HCT116 (cell line): ENCODE measurements around the gene IGLL1. TPM values are rescaled to one million over a fixed set of nuclear protein-coding genes. Genes with fewer than 3 reads are reported as not detected.

Source experiments
- ATAC-seq: fragments of 200-7000 bp; cut with Tn5 transposase; 2 replicates; pipeline ENCODE4 v1.9.1; 2020; ENCODE audit warnings: mild to moderate bottlenecking, moderate library complexity
- BruUV-seq: library from RNA; stranded (reverse); fragments of 400-500 nt; replicated peaks from 2 replicates; lab custom pipeline; 2021; lab: Mats Ljungman, UMichigan
- CTCF ChIA-PET: fragments of 300-600 bp; sonication (Branson Sonifier 250); formaldehyde crosslinking; loops from one replicate; lab custom pipeline; 2021; ENCODE audit warnings: antibody characterized with exemption; lab: Charles Lee
- POLR2A ChIA-PET: fragments of 300-600, 350-600 bp; sonication (Branson Sonifier 250); formaldehyde crosslinking; loops from one replicate; lab custom pipeline; 2021; ENCODE audit warnings: antibody characterized with exemption; lab: Charles Lee
- RAD21 ChIA-PET, 2 experiments: fragments of 300-600 bp; sonication (Branson Sonifier 250); formaldehyde crosslinking; loops; one replicate each; lab custom pipeline; 2023; ENCODE audit warnings: low total read pairs in 2 of 2; ENCODE audit not compliant: uncharacterized antibody in 2 of 2, unreplicated experiment in 2 of 2, low non-redundant PET in 1 of 2; lab: Charles Lee
- DNase-seq: peaks from one replicate; pipeline ENCODE4 v3.0.0-alpha.2; 2010; ENCODE audit warnings: low read depth, low spot score
- H2AFZ ChIP-seq: fragments of 200-600 bp; shearing (Covaris generic), sonication (generic); 2 replicates; pipeline ENCODE4 v1.6.1; 2017; ENCODE audit warnings: low read depth, mixed run types, mixed read lengths, antibody characterized with exemption, low read length; ENCODE audit not compliant: poor library complexity, severe bottlenecking
- H3K27ac ChIP-seq: 2 replicates; pipeline ENCODE4 v1.5.1; 2012; ENCODE audit warnings: low read depth, low read length
- H3K27me3 ChIP-seq: fragments of 200-600 bp; sonication (generic); 2 replicates; pipeline ENCODE4 v1.6.1; 2016; ENCODE audit warnings: mixed run types, low read length, mixed read lengths; ENCODE audit not compliant: insufficient read depth
- H3K36me3 ChIP-seq, 2 experiments: fragments of 200-500 bp in 1 of 2; fragments of 200-600 bp in 1 of 2; sonication (Bioruptor generic) in 1 of 2; sonication (generic) in 1 of 2; 2 replicates each; pipeline versions ENCODE4 v1.5.1 to v1.6.1; 2014 to 2016; ENCODE audit warnings: low read length in 2 of 2, inconsistent platforms in 1 of 2, mixed read lengths in 1 of 2, mixed run types in 1 of 2; ENCODE audit not compliant: insufficient read depth in 2 of 2, control insufficient read depth in 1 of 2
- H3K4me1 ChIP-seq, 2 experiments: fragments of 200-600 bp in 1 of 2; sonication (generic) in 1 of 2; 2 replicates each; pipeline versions ENCODE4 v1.5.1 to v1.6.1; 2012 to 2017; ENCODE audit warnings: low read length in 2 of 2, inconsistent platforms in 1 of 2, mild to moderate bottlenecking in 1 of 2, mixed read lengths in 1 of 2, mixed run types in 1 of 2, moderate library complexity in 1 of 2; ENCODE audit not compliant: insufficient read depth in 2 of 2, control insufficient read depth in 1 of 2
- H3K4me2 ChIP-seq: fragments of 200-600 bp; sonication (generic); 2 replicates; pipeline ENCODE4 v1.6.1; 2017; ENCODE audit warnings: mixed run types, low read length, mixed read lengths
- H3K4me3 ChIP-seq, 2 experiments: fragments of 200-600 bp in 1 of 2; sonication (generic) in 1 of 2; replicated peaks in 1 of 2; 2 replicates each; pipeline ENCODE4 v1.5.1; 2011 to 2016; ENCODE audit warnings: low read length in 2 of 2, control low read depth in 1 of 2, low read depth in 1 of 2, mild to moderate bottlenecking in 1 of 2, mixed read lengths in 1 of 2, mixed run types in 1 of 2
- H3K79me2 ChIP-seq: fragments of 200-600 bp; sonication (generic); 2 replicates; pipeline ENCODE4 v1.6.1; 2017; ENCODE audit warnings: mild to moderate bottlenecking, mixed run types, low read length, moderate library complexity, mixed read lengths; ENCODE audit not compliant: insufficient read depth
- H3K9ac ChIP-seq: fragments of 200-600 bp; sonication (generic); 2 replicates; pipeline ENCODE4 v1.6.1; 2016; ENCODE audit warnings: low read length, mixed read lengths
- H3K9me2 ChIP-seq: fragments of 200-600 bp; sonication (generic), shearing (Covaris generic); 2 replicates; pipeline ENCODE4 v1.6.1; 2017; ENCODE audit warnings: mixed run types, mild to moderate bottlenecking, moderate library complexity; ENCODE audit not compliant: insufficient read depth
- H3K9me3 ChIP-seq, 2 experiments: fragments of 200-500 bp in 1 of 2; fragments of 200-600 bp in 1 of 2; sonication (Bioruptor generic) in 1 of 2; sonication (generic) in 1 of 2; 2 replicates each; pipeline ENCODE4 v1.6.1; 2014 to 2017; ENCODE audit warnings: low read length in 2 of 2, mixed read lengths in 2 of 2, inconsistent platforms in 1 of 2, low read depth in 1 of 2, mild to moderate bottlenecking in 1 of 2, mixed run types in 1 of 2, moderate library complexity in 1 of 2; ENCODE audit not compliant: control insufficient read depth in 1 of 2, insufficient read depth in 1 of 2
- H4K20me1 ChIP-seq: fragments of 200-600 bp; sonication (generic), shearing (Covaris generic); 2 replicates; pipeline ENCODE4 v1.6.1; 2017; ENCODE audit warnings: mixed run types, mild to moderate bottlenecking, moderate library complexity; ENCODE audit not compliant: insufficient read depth
- CBX3 ChIP-seq: IDR thresholded peaks from 2 replicates; pipeline ENCODE4 v1.6.1; 2012; ENCODE audit warnings: low read depth
- EGR1 ChIP-seq: IDR thresholded peaks from 2 replicates; pipeline ENCODE4 v1.6.1; 2012; ENCODE audit warnings: low read depth
- ELF1 ChIP-seq: IDR thresholded peaks from 2 replicates; pipeline ENCODE4 v1.6.1; 2012; ENCODE audit warnings: low read depth, borderline replicate concordance
- EZH2 ChIP-seq: fragments of 200-600 bp; sonication (generic); IDR thresholded peaks from 2 replicates; pipeline ENCODE4 v1.6.1; 2017; ENCODE audit warnings: antibody characterized with exemption, mixed run types
- EZH2phosphoT487 ChIP-seq: fragments of 200-600 bp; IDR thresholded peaks from 2 replicates; pipeline ENCODE4 v1.6.1; 2018; ENCODE audit warnings: antibody characterized with exemption, borderline replicate concordance
- FOSL1 ChIP-seq: IDR thresholded peaks from 2 replicates; pipeline ENCODE4 v1.6.1; 2012; ENCODE audit warnings: low read depth
- JUND ChIP-seq: IDR thresholded peaks from 2 replicates; pipeline ENCODE4 v1.6.1; 2012
- POLR2AphosphoS5 ChIP-seq: IDR thresholded peaks from 2 replicates; pipeline ENCODE4 v1.6.1; 2011; ENCODE audit warnings: mild to moderate bottlenecking, low read depth, low read length, moderate library complexity
- RAD21 ChIP-seq: IDR thresholded peaks from 2 replicates; pipeline ENCODE4 v1.6.1; 2012; ENCODE audit warnings: low read depth, mild to moderate bottlenecking
- SIN3A ChIP-seq: IDR thresholded peaks from 2 replicates; pipeline ENCODE4 v1.6.1; 2012; ENCODE audit warnings: low read depth
- SP1 ChIP-seq: IDR thresholded peaks from 2 replicates; pipeline ENCODE4 v1.6.1; 2012; ENCODE audit warnings: low read depth
- TCF7L2 ChIP-seq: IDR thresholded peaks from 2 replicates; pipeline ENCODE4 v1.7.0; 2011; ENCODE audit warnings: borderline replicate concordance, inconsistent platforms; ENCODE audit not compliant: insufficient read depth, insufficient read length; ENCODE audit errors: extremely low read depth
- YY1 ChIP-seq: IDR thresholded peaks from 2 replicates; pipeline ENCODE4 v1.6.1; 2011; ENCODE audit warnings: low read length, low read depth, moderate library complexity, mild to moderate bottlenecking; ENCODE audit not compliant: insufficient replicate concordance; ENCODE audit errors: extremely low read depth
- ZFX ChIP-seq: fragments of 450-650 bp; IDR thresholded peaks from 2 replicates; pipeline ENCODE4 v1.6.1; 2017
- ZNF274 ChIP-seq: fragments of 200-500 bp; sonication (Bioruptor generic); IDR thresholded peaks from 2 replicates; pipeline ENCODE4 v1.6.1; 2014; ENCODE audit warnings: mild to moderate bottlenecking, low read depth, low read length, inconsistent platforms
- intact Hi-C: fragments of 100-400 bp; cut with micrococcal nuclease; formaldehyde crosslinking; loops from 2 replicates; pipeline ENCODE4 v1.10.0; 2022
- total RNA-seq: library from RNA; stranded (reverse); gene quantifications from one replicate; pipeline ENCODE4 v1.2.1, GENCODE V29; 2021; ENCODE audit not compliant: unreplicated experiment
- TF ChIP-seq, protein P1 (sequence below): IDR thresholded peaks from 2 replicates; pipeline ENCODE4 v1.6.1; 2012
- TF ChIP-seq, protein P2 (sequence below), 3 experiments: fragments of 200-600 bp in 1 of 3; sonication (generic) in 1 of 3; IDR thresholded peaks in 2 of 3; conservative IDR thresholded peaks in 1 of 3; 2 replicates each; pipeline ENCODE4 v1.5.1; 2012 to 2017; ENCODE audit warnings: low read depth in 2 of 3, low read length in 2 of 3, antibody characterized with exemption in 1 of 3, borderline replicate concordance in 1 of 3, control low read depth in 1 of 3, mild to moderate bottlenecking in 1 of 3, mixed read lengths in 1 of 3, mixed run types in 1 of 3, moderate library complexity in 1 of 3; ENCODE audit not compliant: insufficient read depth in 1 of 3
- TF ChIP-seq, protein P3 (sequence below): IDR thresholded peaks from 2 replicates; pipeline ENCODE4 v1.6.1; 2012
- TF ChIP-seq, protein P4 (sequence below): IDR thresholded peaks from 2 replicates; pipeline ENCODE4 v1.6.1; 2012; ENCODE audit warnings: low read depth

The IGLL1 gene
- total RNA-seq, 1 experiment from 2014 or later = not detected

DNA sequence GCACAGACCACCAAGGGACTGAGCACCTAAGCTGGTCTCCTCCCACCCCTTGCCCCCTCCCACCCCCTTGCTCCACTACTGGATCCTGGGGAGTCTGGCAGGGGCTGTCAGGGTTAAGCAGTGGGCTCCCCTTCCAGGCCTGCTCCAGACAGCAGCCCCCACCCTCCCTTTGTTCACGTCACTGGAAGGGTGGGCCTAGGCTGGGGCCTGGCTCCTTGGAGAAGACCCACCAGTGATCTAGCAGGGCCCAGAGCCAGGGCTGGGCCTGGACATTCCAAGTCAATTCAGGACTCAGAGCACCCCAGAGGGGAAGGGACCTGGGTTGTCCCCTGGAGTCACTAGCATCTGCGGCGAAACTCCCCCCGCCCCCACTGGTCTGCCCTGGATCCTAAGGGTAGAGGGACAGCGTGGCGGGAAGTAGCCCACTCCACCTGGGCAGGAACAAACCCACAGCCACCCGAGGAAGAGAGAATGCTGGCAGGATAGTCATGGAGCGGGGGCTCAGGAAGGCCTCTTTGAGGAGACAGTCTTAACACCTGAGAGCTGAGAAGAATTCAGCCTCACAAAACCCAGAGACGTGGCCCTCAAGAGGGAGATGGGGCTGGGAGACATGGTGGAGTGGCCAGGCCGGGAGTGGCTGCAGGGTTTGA is 45.8 kb downstream of the IGLL1 start:
- H2AFZ ChIP-seq = no peak overlapping the region
- no peaks in the 10 kb centered on the region for H3K9me2 ChIP-seq
- no peak overlapping the region for H3K27ac ChIP-seq
- no TSS peak for BruUV-seq
- no peak overlapping the region for H3K4me3 ChIP-seq
- TF ChIP-seq, protein P1, sequence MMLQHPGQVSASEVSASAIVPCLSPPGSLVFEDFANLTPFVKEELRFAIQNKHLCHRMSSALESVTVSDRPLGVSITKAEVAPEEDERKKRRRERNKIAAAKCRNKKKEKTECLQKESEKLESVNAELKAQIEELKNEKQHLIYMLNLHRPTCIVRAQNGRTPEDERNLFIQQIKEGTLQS = no peak
- no peak for TF ChIP-seq RAD21
- TF ChIP-seq TCF7L2 = no peak
- TF ChIP-seq, protein P2, sequence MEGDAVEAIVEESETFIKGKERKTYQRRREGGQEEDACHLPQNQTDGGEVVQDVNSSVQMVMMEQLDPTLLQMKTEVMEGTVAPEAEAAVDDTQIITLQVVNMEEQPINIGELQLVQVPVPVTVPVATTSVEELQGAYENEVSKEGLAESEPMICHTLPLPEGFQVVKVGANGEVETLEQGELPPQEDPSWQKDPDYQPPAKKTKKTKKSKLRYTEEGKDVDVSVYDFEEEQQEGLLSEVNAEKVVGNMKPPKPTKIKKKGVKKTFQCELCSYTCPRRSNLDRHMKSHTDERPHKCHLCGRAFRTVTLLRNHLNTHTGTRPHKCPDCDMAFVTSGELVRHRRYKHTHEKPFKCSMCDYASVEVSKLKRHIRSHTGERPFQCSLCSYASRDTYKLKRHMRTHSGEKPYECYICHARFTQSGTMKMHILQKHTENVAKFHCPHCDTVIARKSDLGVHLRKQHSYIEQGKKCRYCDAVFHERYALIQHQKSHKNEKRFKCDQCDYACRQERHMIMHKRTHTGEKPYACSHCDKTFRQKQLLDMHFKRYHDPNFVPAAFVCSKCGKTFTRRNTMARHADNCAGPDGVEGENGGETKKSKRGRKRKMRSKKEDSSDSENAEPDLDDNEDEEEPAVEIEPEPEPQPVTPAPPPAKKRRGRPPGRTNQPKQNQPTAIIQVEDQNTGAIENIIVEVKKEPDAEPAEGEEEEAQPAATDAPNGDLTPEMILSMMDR (IDR thresholded peaks at IDR 0.05 in 2 of 3, conservative IDR thresholded peaks at IDR 0.05 in 1 of 3; ENCODE audit: borderline replicate concordance in 1 of 3, insufficient read depth in 1 of 3, low read depth in 2 of 3, low read length in 2 of 3) = no peak
- no peak for TF ChIP-seq FOSL1
- no peak for TF ChIP-seq SIN3A
- no peak for TF ChIP-seq ZNF274
- no peak for TF ChIP-seq EZH2phosphoT487
- TF ChIP-seq ZFX = no peak
- TF ChIP-seq JUND = no peak
- TF ChIP-seq POLR2AphosphoS5 = no peak
- no peak for TF ChIP-seq CBX3
- no peak for TF ChIP-seq SP1
- no peak for TF ChIP-seq EGR1
- TF ChIP-seq, protein P3, sequence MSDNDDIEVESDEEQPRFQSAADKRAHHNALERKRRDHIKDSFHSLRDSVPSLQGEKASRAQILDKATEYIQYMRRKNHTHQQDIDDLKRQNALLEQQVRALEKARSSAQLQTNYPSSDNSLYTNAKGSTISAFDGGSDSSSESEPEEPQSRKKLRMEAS = no peak
- no peak for TF ChIP-seq YY1
- TF ChIP-seq, protein P4, sequence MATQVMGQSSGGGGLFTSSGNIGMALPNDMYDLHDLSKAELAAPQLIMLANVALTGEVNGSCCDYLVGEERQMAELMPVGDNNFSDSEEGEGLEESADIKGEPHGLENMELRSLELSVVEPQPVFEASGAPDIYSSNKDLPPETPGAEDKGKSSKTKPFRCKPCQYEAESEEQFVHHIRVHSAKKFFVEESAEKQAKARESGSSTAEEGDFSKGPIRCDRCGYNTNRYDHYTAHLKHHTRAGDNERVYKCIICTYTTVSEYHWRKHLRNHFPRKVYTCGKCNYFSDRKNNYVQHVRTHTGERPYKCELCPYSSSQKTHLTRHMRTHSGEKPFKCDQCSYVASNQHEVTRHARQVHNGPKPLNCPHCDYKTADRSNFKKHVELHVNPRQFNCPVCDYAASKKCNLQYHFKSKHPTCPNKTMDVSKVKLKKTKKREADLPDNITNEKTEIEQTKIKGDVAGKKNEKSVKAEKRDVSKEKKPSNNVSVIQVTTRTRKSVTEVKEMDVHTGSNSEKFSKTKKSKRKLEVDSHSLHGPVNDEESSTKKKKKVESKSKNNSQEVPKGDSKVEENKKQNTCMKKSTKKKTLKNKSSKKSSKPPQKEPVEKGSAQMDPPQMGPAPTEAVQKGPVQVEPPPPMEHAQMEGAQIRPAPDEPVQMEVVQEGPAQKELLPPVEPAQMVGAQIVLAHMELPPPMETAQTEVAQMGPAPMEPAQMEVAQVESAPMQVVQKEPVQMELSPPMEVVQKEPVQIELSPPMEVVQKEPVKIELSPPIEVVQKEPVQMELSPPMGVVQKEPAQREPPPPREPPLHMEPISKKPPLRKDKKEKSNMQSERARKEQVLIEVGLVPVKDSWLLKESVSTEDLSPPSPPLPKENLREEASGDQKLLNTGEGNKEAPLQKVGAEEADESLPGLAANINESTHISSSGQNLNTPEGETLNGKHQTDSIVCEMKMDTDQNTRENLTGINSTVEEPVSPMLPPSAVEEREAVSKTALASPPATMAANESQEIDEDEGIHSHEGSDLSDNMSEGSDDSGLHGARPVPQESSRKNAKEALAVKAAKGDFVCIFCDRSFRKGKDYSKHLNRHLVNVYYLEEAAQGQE = no peak
- TF ChIP-seq EZH2 = no peak
- no peak for TF ChIP-seq ELF1
- ChIA-PET CTCF (no interaction called here), RAD21 (no interaction called here), POLR2A (no interaction called here)
- no peaks in the 10 kb centered on the region for H3K9me3 ChIP-seq
- ATAC-seq (no peak), DNase-seq (no peak)
- intact Hi-C loops = no loop called here
- peaks cover 0 to 4% of the 10 kb centered on the region in 2 experiments; a peak in 2 of 4 replicates for H3K4me1 ChIP-seq
- no peaks in the 10 kb centered on the region for H4K20me1 ChIP-seq
- H3K4me2 ChIP-seq = no peak overlapping the region
- no peaks in the 10 kb centered on the region for H3K36me3 ChIP-seq
- H3K79me2 ChIP-seq = no peaks in the 10 kb centered on the region
- H3K27me3 ChIP-seq = no peaks in the 10 kb centered on the region
- H3K9ac ChIP-seq = no peak overlapping the region
